NOMO-1 treated with dmso at 0.1 percent for 144 hours (cell line): ENCODE data around the gene YY1AP1.
"Not testable (repeated sequence)": the region's sequence is repeated elsewhere in the genome, so short reads cannot be mapped to it uniquely, and the experiment has no call there.

Experiments
- DNase-seq: peaks from one replicate; lab custom pipeline; 2025; ENCODE audit not compliant: unreplicated experiment; lab: John Stamatoyannopoulos, UW

Gene YY1AP1

GRCh38 chr1:155688324-155689080, at the start of gene YY1AP1:
TSS of gene YY1AP1 (minus strand) at chr1:155688774. CDS start at chr1:155680436, 8,338 bp downstream.
- peak; percentile 80 for DNase-seq

- DNase-seq = no peak
Measured at GRCh38 chr1:155729031-155729898, 40.7 kb upstream of the YY1AP1 start.

- no peak for DNase-seq
Measured at GRCh38 chr1:155725142-155725541, 36.6 kb upstream of the YY1AP1 start.

GRCh38 chr1:155719703-155720102, 31.1 kb upstream of the YY1AP1 start:
- DNase-seq = no peak

- DNase-seq = not testable (repeated sequence)
Measured at GRCh38 chr1:155718524-155719115, 30.0 kb upstream of the YY1AP1 start.

GRCh38 chr1:155717041-155717440, 28.5 kb upstream of the YY1AP1 start:
- no peak for DNase-seq

GRCh38 chr1:155715777-155716176, 27.2 kb upstream of the YY1AP1 start:
- DNase-seq = no peak

GRCh38 chr1:155715056-155715455, 26.5 kb upstream of the YY1AP1 start:
- not testable (repeated sequence) for DNase-seq

- no peak for DNase-seq
Measured at GRCh38 chr1:155713075-155713474, 24.5 kb upstream of the YY1AP1 start.

- DNase-seq = not testable (repeated sequence)
Measured at GRCh38 chr1:155712636-155713035, 24.1 kb upstream of the YY1AP1 start.

GRCh38 chr1:155711457-155711856, 22.9 kb upstream of the YY1AP1 start:
- DNase-seq = not testable (repeated sequence)

- no peak for DNase-seq
Measured at GRCh38 chr1:155709391-155709790, 20.8 kb upstream of the YY1AP1 start.

- no peak for DNase-seq
Measured at GRCh38 chr1:155706139-155706538, 17.6 kb upstream of the YY1AP1 start.

GRCh38 chr1:155704414-155704813, 15.8 kb upstream of the YY1AP1 start:
- DNase-seq = not testable (repeated sequence)

GRCh38 chr1:155703216-155703615, 14.6 kb upstream of the YY1AP1 start:
- DNase-seq = no peak

GRCh38 chr1:155701675-155702074, 13.1 kb upstream of the YY1AP1 start:
- DNase-seq = not testable (repeated sequence)

- not testable (repeated sequence) for DNase-seq
Measured at GRCh38 chr1:155699062-155699461, 10.5 kb upstream of the YY1AP1 start.

GRCh38 chr1:155698382-155699038, 9.9 kb upstream of the YY1AP1 start:
- DNase-seq = no peak

GRCh38 chr1:155697616-155698015, 9.0 kb upstream of the YY1AP1 start:
- DNase-seq = not testable (repeated sequence)

- DNase-seq = no peak
Measured at GRCh38 chr1:155697046-155697445, 8.5 kb upstream of the YY1AP1 start.

- no peak for DNase-seq
Measured at GRCh38 chr1:155696524-155696923, 8.0 kb upstream of the YY1AP1 start.
